Cardiac muscle cell (in vitro differentiated cells and primary cell): ENCODE measurements around the gene ABCD1. TPM values are rescaled to one million over a fixed set of nuclear protein-coding genes. Genes with fewer than 3 reads are reported as not detected.
"Not testable (repeated sequence)": the region's sequence is repeated elsewhere in the genome, so short reads cannot be mapped to it uniquely, and the experiment has no call there.

ENCODE experiments used
- DNase-seq, 2 donors: peaks; one replicate each; pipeline versions ENCODE4 v3.0.0 to v3.0.0-alpha.2; 2010 to 2017; ENCODE audit warnings: low read depth in 1 of 2, low spot score in 1 of 2
- H3K27ac ChIP-seq: fragments of 200-600 bp; sonication (generic); 2 replicates; pipeline ENCODE4 v1.5.1; 2016
- H3K27me3 ChIP-seq: fragments of 200-600 bp; sonication (generic); 2 replicates; pipeline ENCODE4 v1.6.0; 2016; ENCODE audit warnings: control low read depth
- H3K36me3 ChIP-seq: fragments of 200-600 bp; sonication (generic); 2 replicates; pipeline ENCODE4 v1.5.1; 2016; ENCODE audit warnings: control low read depth
- H3K4me1 ChIP-seq: fragments of 200-600 bp; sonication (generic); 2 replicates; pipeline ENCODE4 v1.8.1; 2017; ENCODE audit warnings: low read depth, mild to moderate bottlenecking, mixed run types
- H3K4me3 ChIP-seq: fragments of 200-600 bp; sonication (generic); 2 replicates; pipeline ENCODE4 v1.5.1; 2016; ENCODE audit warnings: mild to moderate bottlenecking
- H3K9me3 ChIP-seq: fragments of 200-600 bp; sonication (generic); 2 replicates; pipeline ENCODE4 v1.5.1; 2017; ENCODE audit warnings: low read depth, mild to moderate bottlenecking, control low read depth
- polyA plus RNA-seq: library from polyadenylated mRNA; unstranded; fragments of >200 nt; fragmentation: Nextera tagmentation; extraction: Ambion mirVana; gene quantifications from 2 replicates; pipeline ENCODE4 v1.2.1, GENCODE V29; 2016
- total RNA-seq: library from RNA; depleted of rRNA; stranded (reverse); fragments of >200 nt; gene quantifications from 2 replicates; pipeline ENCODE4 v1.2.3, GENCODE V29; 2016
- TF ChIP-seq, protein P1 (sequence below): IDR thresholded peaks from 2 replicates; pipeline ENCODE4 v1.5.1; 2012; ENCODE audit warnings: low read depth, mild to moderate bottlenecking, low read length

ABCD1 gene
- total and polyA plus RNA-seq, 2 experiments from 2014 or later: 14.6 to 28.7 TPM

DNA sequence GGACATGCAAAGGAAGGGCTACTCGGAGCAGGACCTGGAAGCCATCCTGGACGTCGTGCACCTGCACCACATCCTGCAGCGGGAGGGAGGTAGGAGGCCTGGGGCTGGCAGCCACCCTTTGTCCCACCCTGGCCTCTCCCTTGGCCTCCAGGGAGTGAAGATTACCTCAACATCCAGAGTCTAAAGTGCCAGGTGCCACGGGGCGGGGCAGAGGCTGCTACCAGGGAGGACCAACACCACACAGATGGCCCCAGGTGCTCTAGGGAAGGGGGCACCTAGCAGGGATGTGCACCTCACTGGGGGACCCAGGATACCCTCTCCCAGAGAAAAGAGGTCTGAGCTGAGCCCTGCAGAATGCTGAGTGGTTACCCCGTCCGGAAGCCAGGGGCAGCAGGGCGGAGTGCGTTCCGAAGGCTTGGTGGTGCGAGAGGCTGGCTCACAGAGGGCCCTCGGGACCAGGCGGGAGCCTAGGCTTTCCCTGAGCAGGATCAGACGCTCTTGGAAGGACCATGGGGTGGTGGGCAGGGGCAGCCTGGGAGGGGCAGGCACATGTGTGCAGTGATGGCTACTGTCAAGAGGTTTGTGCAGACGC, 16.1 kb downstream of the ABCD1 start:
- H3K4me3 ChIP-seq: no peak overlapping the region
- no peak overlapping the region for H3K27ac ChIP-seq
- no peaks in the 10 kb centered on the region for H3K9me3 ChIP-seq
- H3K27me3 ChIP-seq: no peaks in the 10 kb centered on the region
- H3K4me1 ChIP-seq: peaks cover 11% of the 10 kb centered on the region
- DNase-seq: no peak
- TF ChIP-seq, protein P1, sequence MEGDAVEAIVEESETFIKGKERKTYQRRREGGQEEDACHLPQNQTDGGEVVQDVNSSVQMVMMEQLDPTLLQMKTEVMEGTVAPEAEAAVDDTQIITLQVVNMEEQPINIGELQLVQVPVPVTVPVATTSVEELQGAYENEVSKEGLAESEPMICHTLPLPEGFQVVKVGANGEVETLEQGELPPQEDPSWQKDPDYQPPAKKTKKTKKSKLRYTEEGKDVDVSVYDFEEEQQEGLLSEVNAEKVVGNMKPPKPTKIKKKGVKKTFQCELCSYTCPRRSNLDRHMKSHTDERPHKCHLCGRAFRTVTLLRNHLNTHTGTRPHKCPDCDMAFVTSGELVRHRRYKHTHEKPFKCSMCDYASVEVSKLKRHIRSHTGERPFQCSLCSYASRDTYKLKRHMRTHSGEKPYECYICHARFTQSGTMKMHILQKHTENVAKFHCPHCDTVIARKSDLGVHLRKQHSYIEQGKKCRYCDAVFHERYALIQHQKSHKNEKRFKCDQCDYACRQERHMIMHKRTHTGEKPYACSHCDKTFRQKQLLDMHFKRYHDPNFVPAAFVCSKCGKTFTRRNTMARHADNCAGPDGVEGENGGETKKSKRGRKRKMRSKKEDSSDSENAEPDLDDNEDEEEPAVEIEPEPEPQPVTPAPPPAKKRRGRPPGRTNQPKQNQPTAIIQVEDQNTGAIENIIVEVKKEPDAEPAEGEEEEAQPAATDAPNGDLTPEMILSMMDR: no peak
- H3K36me3 ChIP-seq: no peaks in the 10 kb centered on the region

DNA sequence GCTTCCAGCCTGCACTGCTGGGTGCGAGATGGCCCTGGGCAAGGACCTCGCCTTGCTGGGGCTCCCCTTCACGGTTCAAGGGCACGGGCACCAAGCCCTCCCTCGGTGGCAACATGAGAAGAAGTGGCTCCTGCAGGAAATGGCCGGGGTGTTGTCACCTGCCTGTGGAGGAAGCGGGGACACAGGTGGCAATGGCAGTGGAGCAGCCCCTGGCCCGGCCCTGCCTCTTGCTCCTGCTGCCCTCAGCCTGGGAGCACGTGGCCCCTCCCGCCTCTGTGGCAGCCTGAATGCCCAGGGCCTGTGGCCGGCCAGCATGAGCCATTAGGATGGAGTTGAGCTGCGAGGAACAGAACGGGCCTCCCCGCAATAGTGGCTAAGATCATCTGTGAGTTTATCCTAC, 16.8 kb downstream of the ABCD1 start:
- Histone ChIP-seq H3K27me3 (no peaks in the 10 kb centered on the region), H3K4me3 (no peak overlapping the region), H3K4me1 (peaks cover 11% of the 10 kb centered on the region), H3K9me3 (no peaks in the 10 kb centered on the region), H3K27ac (no peak overlapping the region), H3K36me3 (no peaks in the 10 kb centered on the region)
- no peak for DNase-seq
- TF ChIP-seq, protein P1: no peak

DNA sequence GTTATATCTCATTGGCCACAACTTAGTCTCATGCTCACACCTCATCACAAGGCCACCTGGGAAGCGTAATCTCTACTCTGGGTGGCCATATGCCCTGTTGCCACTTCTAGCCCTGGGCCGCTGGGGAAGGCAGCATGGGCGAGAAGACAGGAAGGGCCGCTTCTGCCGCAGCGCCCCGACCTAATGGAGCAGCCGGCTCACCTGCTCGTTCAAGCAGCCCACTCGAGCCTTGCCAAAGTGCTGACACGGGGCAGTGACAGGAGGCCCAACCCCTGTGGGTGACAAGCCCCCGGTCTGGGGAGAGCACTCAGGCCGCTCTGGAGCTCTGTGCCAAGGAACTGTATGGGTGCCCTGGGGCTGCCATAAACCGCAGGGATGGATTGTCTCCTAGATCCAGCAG, 17.5 kb downstream of the ABCD1 start:
- H3K27me3 ChIP-seq, H3K4me3 ChIP-seq, H3K9me3 ChIP-seq, H3K36me3 ChIP-seq, DNase-seq, H3K27ac ChIP-seq: not testable (repeated sequence)
- H3K4me1 ChIP-seq: peaks cover 11% of the 10 kb centered on the region

DNA sequence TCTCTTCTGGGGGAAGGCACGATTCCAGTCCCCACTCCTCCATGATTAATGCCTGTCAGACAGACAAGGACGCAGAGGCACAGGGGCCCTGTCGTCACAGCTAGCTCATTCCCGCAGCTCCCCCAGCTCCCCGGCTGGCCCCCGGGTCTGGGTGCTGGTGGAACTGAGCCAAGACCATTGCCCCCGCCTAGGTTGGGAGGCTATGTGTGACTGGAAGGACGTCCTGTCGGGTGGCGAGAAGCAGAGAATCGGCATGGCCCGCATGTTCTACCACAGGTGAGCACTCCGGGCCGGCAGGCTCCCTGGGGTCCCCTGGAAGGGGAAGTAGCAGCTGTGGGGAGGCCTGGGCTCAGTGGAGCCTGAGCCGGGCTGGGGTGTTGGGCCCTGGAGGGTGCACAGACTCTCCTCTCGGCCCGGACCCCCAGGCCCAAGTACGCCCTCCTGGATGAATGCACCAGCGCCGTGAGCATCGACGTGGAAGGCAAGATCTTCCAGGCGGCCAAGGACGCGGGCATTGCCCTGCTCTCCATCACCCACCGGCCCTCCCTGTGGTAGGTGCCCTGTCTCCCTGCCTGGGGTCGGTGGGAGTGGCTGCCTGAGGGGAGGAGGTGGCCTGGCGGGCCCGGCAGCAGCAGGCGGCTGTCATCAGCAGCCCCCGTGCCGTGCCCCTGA, 18.3 kb downstream of the ABCD1 start:
- not testable (repeated sequence) for H3K36me3 ChIP-seq, DNase-seq, H3K27me3 ChIP-seq, H3K9me3 ChIP-seq, H3K4me3 ChIP-seq
- Histone ChIP-seq H3K27ac (peak overlapping the region; percentile 66), H3K4me1 (peaks cover 11% of the 10 kb centered on the region)

DNA sequence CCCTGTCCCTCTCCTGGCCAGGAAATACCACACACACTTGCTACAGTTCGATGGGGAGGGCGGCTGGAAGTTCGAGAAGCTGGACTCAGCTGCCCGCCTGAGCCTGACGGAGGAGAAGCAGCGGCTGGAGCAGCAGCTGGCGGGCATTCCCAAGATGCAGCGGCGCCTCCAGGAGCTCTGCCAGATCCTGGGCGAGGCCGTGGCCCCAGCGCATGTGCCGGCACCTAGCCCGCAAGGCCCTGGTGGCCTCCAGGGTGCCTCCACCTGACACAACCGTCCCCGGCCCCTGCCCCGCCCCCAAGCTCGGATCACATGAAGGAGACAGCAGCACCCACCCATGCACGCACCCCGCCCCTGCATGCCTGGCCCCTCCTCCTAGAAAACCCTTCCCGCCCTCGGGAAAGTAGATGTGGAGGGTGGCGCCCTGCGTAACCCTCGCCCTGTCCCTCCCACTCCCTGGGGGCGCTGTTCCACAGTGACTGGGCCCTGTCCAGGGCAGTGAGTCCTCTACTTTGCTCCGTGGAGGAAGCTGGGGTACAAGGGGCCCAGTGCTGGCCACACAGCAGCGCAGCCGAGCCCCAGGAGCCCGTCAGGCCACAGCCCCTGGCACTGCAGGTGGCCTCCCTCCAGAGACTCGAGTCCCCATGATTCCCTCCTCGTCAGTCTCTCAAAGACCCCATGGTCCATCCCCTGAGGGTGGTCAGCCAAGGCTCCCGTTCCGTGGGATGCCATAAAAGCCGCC, 19.0 kb downstream of the ABCD1 start:
- not testable (repeated sequence) for H3K4me3 ChIP-seq
- DNase-seq: peak; percentile 29 to 37

DNA sequence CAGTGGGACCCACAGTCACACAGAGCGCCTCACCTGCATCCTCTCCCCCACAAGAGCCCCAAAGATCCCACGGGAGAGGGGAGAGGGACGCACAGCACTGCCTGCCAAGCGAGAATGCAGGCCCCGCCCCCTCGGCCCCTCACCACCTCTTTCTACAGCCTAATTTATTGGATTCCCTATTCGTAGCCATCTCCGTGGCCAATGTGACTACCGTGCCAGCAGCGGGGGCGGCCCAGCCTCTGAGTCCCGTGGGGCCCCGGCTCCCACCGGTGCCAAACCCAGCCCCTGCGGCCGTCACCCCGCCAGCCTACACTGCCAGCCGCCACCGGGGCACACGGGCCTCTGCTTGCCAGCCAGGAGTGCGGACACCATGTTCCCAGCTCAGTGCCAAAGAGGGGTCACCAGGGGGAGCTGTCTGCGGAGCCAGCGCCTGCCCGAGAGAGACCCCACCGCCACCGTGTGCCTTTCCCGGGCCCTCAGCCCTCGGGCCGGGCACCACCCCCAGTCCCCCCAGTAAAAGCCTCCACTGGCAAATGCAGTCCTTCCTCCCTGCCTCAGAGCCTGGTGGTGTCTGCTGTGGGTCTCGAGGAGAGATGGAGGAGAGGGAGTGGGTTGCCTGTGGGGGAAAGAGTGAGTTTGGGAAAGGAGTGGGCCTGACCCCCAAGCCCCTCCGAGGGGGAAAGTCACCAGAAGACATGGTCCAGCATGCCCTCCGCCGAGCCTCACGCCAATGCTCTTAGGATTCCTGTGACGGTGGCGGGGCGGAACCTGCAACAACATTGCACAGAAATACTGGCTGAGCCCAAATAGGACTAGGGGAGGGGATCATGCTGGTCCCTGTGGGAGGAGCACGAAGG, 19.8 kb downstream of the ABCD1 start:
- H3K9me3 ChIP-seq: no peaks in the 10 kb centered on the region
- H3K36me3 ChIP-seq: no peaks in the 10 kb centered on the region
- H3K4me3 ChIP-seq: no peak overlapping the region
- peaks cover 9% of the 10 kb centered on the region for H3K4me1 ChIP-seq
- H3K27ac ChIP-seq: peak overlapping the region; percentile 60
- peak in 1 of 2 donors; percentile 11 for DNase-seq
- no peaks in the 10 kb centered on the region for H3K27me3 ChIP-seq
- TF ChIP-seq, protein P1: no peak

More for the DNA sequence above, 19.0 kb downstream of the ABCD1 start:
- H3K27ac ChIP-seq: peak overlapping the region; percentile 60
- H3K27me3 ChIP-seq, H3K9me3 ChIP-seq, H3K36me3 ChIP-seq: not testable (repeated sequence)
- H3K4me1 ChIP-seq: peaks cover 11% of the 10 kb centered on the region

DNA sequence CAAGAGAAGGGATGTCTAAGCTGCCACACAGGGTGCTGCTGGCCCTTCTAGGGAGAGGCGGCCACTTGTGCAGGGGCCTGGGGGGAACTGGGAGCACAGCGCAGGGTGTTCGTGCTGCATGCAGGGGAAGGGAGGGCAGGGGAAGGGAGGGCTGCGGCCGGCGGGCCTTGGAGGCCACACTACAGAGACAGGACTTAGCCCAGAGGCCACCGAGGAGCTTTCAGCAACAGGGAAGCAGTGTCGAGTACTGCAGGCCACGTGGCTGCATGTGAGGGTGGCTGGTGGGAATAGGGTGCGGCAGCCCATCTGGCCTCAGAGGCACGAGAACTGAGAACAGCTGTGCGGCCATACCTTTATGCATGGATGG, 20.4 kb downstream of the ABCD1 start:
- H3K4me1 ChIP-seq, H3K36me3 ChIP-seq, H3K27me3 ChIP-seq, H3K27ac ChIP-seq, DNase-seq, H3K9me3 ChIP-seq, H3K4me3 ChIP-seq: not testable (repeated sequence)
